LNCaP clone FGC (cell line): ENCODE data around the gene MCM6.

Experiments used
- DNase-seq: peaks from one replicate; pipeline ENCODE4 v3.0.0-alpha.2; 2011; ENCODE audit warnings: low read depth
- H3K4me3 ChIP-seq: 2 replicates; pipeline ENCODE4 v1.5.1; 2011; ENCODE audit warnings: mild to moderate bottlenecking, low read depth, low read length, control low read depth
- CTCF ChIP-seq: IDR thresholded peaks from 2 replicates; pipeline ENCODE4 v1.5.1; 2012; ENCODE audit warnings: mild to moderate bottlenecking; ENCODE audit not compliant: control insufficient read depth, insufficient read depth; ENCODE audit errors: extremely low read depth

The MCM6 gene

GRCh38 chr2:135790423-135790822 lies 85.8 kb downstream of the MCM6 start:
- no peak for TF ChIP-seq CTCF
- H3K4me3 ChIP-seq: no peak overlapping the region
- DNase-seq: no peak
